HG03064 (cell line): ENCODE results near the gene PITPNM3.

Experiments
- ATAC-seq: cut with Tn5 transposase; IDR thresholded peaks from one replicate; pipeline ENCODE4 v1.9.1; 2021; ENCODE audit warnings: low read depth; ENCODE audit not compliant: unreplicated experiment

PITPNM3 gene

GRCh38 chr17:6503641-6504195 is 52.6 kb downstream of the PITPNM3 start:
- ATAC-seq, result no peak

DNA sequence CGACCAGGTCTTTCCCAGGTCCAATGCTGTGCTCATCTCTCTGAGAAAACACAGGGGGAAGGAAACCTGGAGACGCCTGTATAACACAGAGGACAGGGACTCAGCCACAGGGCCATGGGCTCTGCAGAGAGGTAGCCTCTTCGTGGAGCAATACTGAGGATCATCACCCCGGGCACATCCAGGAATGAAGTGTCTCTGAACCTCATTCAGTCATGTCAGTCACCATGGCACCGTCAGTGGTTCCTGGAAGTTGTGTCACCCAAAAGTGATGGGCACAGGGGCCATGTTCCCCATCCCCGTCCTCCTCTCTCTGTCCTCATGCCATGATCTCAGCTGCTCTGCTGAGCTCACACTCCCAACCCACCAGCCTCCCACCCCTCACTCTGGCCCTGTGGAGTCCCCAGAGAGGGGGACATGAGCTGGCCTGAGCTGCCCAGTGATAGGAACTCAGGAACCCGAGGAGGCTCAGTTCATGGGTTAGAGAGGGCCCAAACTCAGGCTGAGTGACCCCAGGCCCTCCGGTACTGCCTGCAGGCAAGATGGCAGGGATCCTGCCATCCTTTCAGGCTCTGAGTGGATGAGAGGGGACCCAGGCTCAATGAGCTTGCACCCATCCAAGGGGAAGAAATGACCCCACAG is 53.4 kb downstream of the PITPNM3 start:
- no peak for ATAC-seq

DNA sequence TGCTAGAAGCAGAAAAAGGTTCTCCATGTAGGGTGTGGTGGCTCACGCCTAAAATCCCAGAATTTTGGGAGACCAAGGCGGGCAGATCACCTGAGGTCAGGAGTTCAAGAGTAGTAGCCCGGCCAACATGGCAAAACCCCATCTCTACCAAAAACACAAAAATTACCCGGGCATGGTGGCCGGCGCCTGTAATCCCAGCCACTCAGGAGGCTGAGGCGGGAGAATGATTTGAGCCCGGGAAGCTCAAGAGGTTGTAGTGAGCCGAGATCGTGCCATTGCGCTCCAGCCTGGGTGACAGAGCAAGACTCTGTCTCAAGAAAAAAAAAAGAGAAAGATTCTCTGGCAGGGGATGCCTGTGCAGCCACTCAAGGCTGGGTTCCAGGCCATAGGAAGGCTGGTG is 54.2 kb downstream of the PITPNM3 start:
- no peak for ATAC-seq

- no peak for ATAC-seq
These were observed 55.0 kb downstream of the PITPNM3 start for GRCh38 chr17:6501359-6501758.

DNA sequence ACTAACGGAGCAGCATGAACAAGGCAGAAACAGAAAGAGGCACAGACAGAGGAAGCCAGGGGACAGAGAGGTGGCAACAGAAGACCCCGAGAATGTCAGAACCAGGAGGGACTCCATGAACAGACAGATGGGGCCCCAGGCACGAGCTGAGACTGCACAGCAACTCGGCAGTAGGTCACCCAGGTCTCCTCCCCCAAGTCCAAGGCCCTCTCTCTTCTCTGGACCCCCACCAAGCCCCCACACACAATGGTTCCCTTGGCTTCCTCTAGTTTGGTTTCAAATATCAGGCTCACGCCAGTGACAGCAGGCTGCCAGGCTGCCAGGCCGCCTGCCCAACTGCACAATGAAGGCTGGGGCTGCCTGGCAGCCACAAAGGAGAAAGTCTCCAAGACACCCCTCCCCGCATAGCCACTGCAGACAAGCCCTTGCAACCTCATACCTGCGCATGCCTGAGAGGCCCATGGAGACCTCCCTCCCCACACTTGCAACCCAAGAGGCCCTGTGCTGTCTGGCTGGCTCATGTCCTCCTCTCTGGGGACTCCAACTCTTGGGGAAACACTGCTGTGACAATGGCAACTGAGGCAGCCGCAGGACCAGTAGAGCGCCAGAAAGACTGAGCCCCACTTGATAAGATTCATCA is 57.3 kb downstream of the PITPNM3 start:
- ATAC-seq, result no peak

DNA sequence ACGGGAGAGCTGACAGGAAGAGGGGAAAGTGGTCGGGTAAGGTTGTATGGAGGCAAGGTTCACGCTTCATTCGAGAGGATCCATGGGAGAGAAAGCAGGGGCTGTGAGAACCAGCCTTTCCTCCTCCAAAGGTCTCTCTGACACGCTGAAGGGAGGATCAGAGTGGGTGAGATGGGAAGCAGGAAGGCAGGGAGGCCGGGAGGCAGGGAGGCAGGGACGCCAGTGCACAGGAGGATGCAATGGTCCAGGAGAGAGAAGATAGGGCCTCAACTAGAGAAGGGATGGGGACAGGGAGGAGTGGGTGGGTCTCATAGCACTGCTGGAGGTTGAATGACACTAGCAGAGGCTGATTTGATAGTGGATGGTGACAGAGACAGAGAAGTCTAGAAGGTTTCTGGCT is 58.0 kb downstream of the PITPNM3 start:
- ATAC-seq, result no peak

DNA sequence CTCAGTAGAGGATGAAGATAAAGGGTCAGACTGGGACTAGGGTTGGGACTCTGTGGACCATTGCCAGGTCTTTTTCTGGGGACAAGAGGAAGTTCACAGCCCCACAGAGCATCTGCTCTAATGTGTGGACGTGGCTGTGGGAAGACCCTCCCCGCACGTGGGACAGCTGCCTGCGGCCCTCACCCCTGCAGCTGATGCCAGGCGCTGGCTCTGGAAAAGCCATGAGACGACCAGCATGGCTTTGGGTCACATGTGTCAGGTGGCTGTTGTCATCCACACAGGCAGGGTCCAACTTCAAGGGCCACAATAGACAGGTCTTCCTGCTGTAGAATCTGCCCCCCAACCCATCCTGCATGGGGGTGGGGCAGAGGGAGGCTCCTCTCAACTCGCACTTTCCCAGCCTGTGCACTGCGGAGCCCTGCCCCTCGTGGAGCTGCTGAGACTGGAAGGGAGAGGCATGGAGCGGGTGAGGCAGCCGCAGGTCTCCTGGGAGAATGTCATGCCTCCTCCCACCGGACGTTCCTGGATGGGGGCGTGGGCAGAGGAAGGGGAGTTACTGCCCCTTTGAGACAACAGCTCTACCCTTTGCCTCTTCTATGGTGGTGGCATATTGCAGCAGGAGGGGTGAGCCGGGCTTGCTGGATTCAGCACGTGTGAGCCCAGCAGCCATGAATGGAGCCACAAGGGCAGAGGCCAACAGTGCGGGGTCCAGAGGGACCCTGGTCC is 58.7 kb downstream of the PITPNM3 start:
- ATAC-seq, result no peak

GRCh38 chr17:6496640-6497441 is 59.5 kb downstream of the PITPNM3 start:
- no peak for ATAC-seq

- no peak for ATAC-seq
These were observed 60.3 kb downstream of the PITPNM3 start for GRCh38 chr17:6496116-6496481.

DNA sequence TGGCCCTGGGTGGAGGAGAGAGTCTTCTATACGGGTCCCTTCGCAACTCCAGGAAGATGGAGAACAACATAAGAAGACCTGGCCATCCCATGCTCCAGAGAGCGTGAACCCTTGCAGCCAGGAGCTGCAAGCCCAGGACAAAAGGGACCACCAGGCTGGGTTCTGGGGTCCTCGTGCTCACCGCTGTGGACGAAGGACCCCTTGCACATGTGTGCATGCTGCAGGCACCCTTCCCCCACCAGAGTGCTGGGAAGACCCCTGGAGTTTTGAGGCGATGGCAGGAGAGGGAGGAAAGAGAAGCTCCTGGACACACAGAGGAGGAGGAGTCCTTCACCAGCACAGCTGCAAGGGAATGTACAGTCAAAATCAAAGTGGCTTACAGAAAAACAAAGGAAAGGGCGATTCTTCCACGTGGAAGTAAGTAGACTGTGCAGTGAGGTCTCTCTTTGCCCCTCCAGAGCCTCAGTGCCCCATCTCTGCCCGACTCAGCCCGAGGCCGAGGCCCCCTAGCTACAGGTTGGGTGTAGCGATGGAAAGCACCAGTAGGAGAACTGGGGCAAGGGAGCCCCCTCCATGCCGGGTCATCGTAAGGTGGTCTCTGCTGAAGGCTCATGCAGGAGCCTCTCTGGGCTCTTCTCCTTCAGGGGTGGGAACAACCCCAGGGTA is 60.8 kb downstream of the PITPNM3 start:
- no peak for ATAC-seq

DNA sequence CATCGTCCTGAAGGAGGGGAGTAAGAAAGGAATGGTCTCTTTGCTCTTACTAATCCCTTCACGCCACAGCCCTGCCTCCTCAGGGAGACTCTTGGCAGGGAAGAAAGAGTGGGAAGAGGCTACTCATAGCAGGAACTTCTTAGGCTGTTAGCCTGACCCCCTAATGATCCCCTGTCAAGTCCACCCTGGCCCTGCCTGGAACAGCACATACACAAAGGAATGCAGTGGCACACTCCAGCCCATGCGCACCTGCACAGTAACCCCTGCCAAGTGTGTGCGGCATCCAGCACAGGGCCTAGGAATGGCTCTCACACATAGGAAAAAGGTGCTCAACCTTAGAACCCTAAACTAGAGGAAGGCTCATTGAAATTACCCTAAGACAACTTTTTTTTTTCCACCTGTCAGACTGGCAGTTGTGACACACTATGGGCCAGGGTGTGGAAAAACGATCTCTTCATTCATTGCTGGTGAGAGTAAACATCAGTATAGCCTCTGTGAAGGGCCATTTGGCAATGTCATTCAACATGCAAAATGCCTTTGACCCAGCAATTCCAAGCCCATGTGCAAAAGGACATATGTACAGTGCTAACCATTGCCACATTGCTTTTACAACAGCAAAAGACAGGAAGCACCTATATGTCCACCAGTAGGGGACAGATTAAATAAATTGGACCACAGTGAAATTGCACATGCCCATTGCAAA is 62.0 kb downstream of the PITPNM3 start:
- ATAC-seq, result no peak

DNA sequence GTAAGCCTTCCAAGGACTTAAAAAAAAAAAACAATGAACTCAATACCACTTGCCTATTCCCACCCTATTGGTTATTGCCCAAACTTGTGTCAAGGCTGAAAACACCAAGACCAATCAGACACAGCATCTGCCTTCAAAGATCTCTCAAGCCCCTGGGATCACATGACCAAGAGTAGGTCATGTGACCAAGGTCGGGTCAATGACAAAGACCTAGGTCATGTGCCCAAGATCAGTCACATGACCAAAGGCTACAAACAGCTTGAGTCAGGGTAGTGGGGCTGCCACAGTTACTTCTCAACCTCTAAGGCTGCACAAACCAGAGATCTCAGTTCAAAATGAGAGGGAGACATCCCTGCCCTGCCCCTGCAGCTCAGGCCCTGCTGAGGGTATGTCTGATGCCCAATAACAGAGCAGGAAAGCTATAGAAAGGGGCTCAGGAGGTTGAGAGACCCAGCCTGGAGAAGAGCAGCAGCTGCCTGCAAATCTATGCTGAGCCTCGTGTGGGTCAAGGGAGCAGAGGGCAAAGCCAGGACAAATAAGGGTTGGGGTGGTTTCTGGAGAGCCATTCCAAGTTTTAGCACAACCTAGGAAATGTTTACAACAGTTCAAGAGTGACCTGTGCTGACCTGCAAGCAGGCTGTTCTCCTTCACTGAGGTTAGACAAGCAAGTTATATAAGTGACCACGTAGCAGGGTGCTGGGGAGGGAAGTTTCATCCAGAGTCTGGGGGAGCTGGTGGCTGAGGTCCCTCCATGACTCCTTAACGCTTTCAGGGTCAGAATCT is 63.3 kb downstream of the PITPNM3 start:
- no peak for ATAC-seq

- ATAC-seq, result no peak
These were observed 65.2 kb downstream of the PITPNM3 start for GRCh38 chr17:6491071-6491700.

DNA sequence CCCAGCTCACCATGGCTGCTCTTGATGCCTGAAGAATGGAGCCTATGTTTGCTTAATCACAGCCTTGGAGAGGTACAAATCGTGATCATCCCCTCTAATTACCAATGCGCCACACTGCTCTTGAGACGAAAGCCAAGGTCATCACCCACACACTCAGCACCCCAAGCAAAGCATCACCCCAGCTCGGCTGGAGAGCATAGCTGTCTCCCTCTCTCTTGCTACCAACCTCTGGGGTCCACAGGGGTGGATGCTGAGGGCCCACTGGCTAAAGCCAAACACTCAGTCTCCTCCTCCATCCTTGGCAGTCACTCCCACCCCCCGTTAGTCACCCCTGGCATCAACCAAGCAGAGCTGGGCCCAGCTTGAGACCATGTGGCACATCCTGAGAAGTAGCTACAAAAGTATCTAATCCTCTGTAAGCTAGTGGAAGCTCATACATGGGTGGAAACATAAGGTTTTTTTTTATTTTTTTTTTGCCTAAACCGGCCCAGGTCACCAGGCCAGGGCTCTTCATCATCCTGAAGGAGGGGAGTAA is 67.3 kb downstream of the PITPNM3 start:
- ATAC-seq, result no peak

DNA sequence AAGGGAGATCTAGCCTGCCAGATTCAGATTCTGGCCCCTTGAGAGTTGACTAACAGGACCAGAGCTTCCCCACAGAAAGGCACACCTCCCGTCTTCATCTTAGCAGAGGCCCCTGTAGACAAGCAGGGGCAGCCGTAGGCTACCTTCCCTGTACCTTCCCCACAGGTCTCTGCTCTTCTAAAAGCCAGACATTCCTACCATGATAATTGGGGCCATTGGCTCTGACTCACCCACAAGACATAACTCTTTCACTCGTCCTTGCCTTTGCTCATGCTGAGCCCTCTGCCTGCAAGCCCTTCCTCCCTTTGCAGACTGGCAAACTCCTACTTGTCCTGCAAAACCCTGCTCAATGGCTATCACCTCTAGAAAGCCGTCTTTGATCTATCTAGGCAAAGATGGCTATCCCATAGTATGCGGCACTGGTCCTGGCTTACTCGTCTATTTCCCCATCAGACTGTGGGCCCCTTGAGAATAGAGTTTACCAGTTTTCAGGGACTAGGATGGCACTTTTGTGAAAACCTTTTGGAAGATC is 68.3 kb downstream of the PITPNM3 start:
- ATAC-seq, result no peak

DNA sequence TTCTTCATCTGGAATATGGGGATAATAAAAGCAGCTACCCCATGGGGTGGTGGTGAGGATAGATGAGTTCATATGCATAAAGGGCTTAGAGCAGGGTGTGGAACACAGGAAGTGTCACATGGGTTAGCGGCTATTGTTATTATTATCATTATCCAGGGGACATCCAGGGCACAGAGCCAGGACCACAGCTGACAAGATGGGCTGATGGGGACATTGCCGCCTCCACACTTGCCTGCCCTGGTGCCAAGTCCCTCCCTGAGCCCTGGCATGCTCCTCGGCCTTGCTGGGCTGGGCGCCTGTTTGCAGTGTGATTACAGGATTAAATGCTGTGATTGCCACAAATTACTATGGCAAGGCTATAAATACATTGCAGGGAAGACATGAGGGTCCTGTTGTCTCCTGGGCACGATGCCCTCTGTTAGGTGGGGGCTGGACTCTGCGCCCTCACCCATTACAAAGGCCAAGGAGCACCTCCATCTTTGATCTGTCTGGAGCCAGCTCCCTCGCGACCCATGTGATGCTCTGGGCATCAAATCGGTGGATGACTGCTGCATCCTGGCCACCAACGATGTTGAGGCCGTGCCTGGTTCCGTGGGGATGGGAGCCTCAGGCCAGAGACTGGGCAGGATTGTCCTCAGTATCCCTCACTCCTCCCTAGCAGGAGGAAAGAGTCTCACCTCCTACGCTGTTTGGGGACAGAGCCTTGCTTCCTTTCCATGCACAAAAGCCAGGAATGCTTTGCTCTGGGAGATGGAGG is 68.9 kb downstream of the PITPNM3 start:
- ATAC-seq, result no peak

GRCh38 chr17:6485646-6486412 is 70.5 kb downstream of the PITPNM3 start:
- no peak for ATAC-seq
